NCI-H460 (cell line): Measurements from ENCODE around the gene NBDY. TPM values are rescaled to one million over a fixed set of nuclear protein-coding genes. Genes with fewer than 3 reads are reported as not detected.
"Not testable (repeated sequence)": the region's sequence is repeated elsewhere in the genome, so short reads cannot be mapped to it uniquely, and the experiment has no call there.

ENCODE experiments used
- DNase-seq: peaks from one replicate; pipeline ENCODE4 v3.0.0-alpha.2; 2016; ENCODE audit warnings: low read depth; ENCODE audit errors: extremely low read depth
- polyA plus RNA-seq: library from polyadenylated mRNA; depleted of rRNA; stranded (reverse); fragments of >200 nt; gene quantifications from 2 replicates; pipeline ENCODE4 v1.2.3, GENCODE V29; 2014; cell fraction: nucleus; rRNA removed
- total RNA-seq: library from RNA; depleted of rRNA; stranded (reverse); fragments of >200 nt; shearing (Covaris generic); gene quantifications from 2 replicates; pipeline ENCODE4 v1.2.3, GENCODE V29; 2014; rRNA removed

The NBDY gene
- total RNA-seq = 67.2 and 68.0 TPM in 2 replicates
- 6.0 and 6.4 TPM in 2 replicates for polyA plus RNA-seq

- peak; percentile 54 for DNase-seq
These were observed at the start of gene NBDY for GRCh38 chrX:56729152-56729850. TSS of gene NBDY (plus strand) at chrX:56729243. CDS start at chrX:56729354, 111 bp downstream.

- DNase-seq = not testable (repeated sequence)
These were observed 24.5 kb upstream of the NBDY start for GRCh38 chrX:56704530-56704929.

GRCh38 chrX:56726605-56727004, 2.4 kb upstream of the NBDY start:
- peak; percentile 53 for DNase-seq

- DNase-seq = no peak
These were observed 1.5 kb upstream of the NBDY start for GRCh38 chrX:56727531-56727930.

GRCh38 chrX:56728321-56728720, 722 bp upstream of the NBDY start:
- DNase-seq = no peak

- no peak for DNase-seq
These were observed 291 bp upstream of the NBDY start for GRCh38 chrX:56728752-56729151.

- DNase-seq = peak; percentile 61
These were observed 4.5 kb downstream of the NBDY start for GRCh38 chrX:56733459-56734046.

GRCh38 chrX:56736219-56736618, 7.2 kb downstream of the NBDY start:
- DNase-seq = no peak

- DNase-seq = no peak
These were observed 9.6 kb downstream of the NBDY start for GRCh38 chrX:56738670-56739069.

GRCh38 chrX:56744996-56745395, 16.0 kb downstream of the NBDY start:
- DNase-seq = peak; percentile 84

- no peak for DNase-seq
These were observed 18.0 kb downstream of the NBDY start for GRCh38 chrX:56746996-56747395.

- no peak for DNase-seq
These were observed 22.0 kb downstream of the NBDY start for GRCh38 chrX:56751071-56751470.

GRCh38 chrX:56757327-56757726, 28.3 kb downstream of the NBDY start:
- DNase-seq = no peak

- no peak for DNase-seq
These were observed 29.4 kb downstream of the NBDY start for GRCh38 chrX:56758456-56758855.

GRCh38 chrX:56759736-56760409, 30.8 kb downstream of the NBDY start:
- DNase-seq = no peak

- not testable (repeated sequence) for DNase-seq
These were observed 31.5 kb downstream of the NBDY start for GRCh38 chrX:56760410-56761124.

GRCh38 chrX:56761167-56761566, 32.1 kb downstream of the NBDY start:
- DNase-seq = no peak

GRCh38 chrX:56762220-56762619, 33.2 kb downstream of the NBDY start:
- no peak for DNase-seq

- DNase-seq = no peak
These were observed 33.9 kb downstream of the NBDY start for GRCh38 chrX:56762707-56763555.

GRCh38 chrX:56763556-56764152, 34.6 kb downstream of the NBDY start:
- DNase-seq = no peak
